H9 (cell line): ENCODE measurements around the gene RGR. TPM values are rescaled to one million over a fixed set of nuclear protein-coding genes. Genes with fewer than 3 reads are reported as not detected.

Experiments used
- DNase-seq: peaks from one replicate; pipeline ENCODE4 v3.0.0-alpha.2; 2017
- H2AFZ ChIP-seq: one replicate; pipeline ENCODE4 v1.6.1; 2013; ENCODE audit warnings: mild to moderate bottlenecking, low read length, control low read depth, moderate library complexity
- H2AK5ac ChIP-seq: 2 replicates; pipeline ENCODE4 v1.6.1; 2013; ENCODE audit warnings: low read length, control low read depth, mixed read lengths; ENCODE audit not compliant: insufficient read length
- H2BK120ac ChIP-seq: one replicate; pipeline ENCODE4 v1.6.1; 2013; ENCODE audit warnings: low read depth, mild to moderate bottlenecking, low read length, control low read depth, inconsistent platforms; ENCODE audit not compliant: poor library complexity, severe bottlenecking
- H2BK12ac ChIP-seq: 2 replicates; pipeline ENCODE4 v1.6.1; 2013; ENCODE audit warnings: low read length, control low read depth, mixed read lengths, low read depth; ENCODE audit not compliant: insufficient read length
- H2BK15ac ChIP-seq: 2 replicates; pipeline ENCODE4 v1.6.1; 2013; ENCODE audit warnings: low read depth, low read length, control low read depth
- H2BK20ac ChIP-seq: one replicate; pipeline ENCODE4 v1.6.1; 2013; ENCODE audit warnings: low read depth, mild to moderate bottlenecking, low read length, control low read depth, inconsistent platforms; ENCODE audit not compliant: poor library complexity, severe bottlenecking
- H2BK5ac ChIP-seq: 2 replicates; pipeline ENCODE4 v1.6.1; 2013; ENCODE audit warnings: low read length, control low read depth, mixed read lengths; ENCODE audit not compliant: insufficient read length
- H3K14ac ChIP-seq: 2 replicates; pipeline ENCODE4 v1.6.1; 2013; ENCODE audit warnings: low read length, control low read depth; ENCODE audit not compliant: insufficient read depth
- H3K18ac ChIP-seq: 2 replicates; pipeline ENCODE4 v1.6.1; 2013; ENCODE audit warnings: low read depth, mild to moderate bottlenecking, mixed read lengths, low read length, control low read depth; ENCODE audit not compliant: insufficient read length
- H3K23ac ChIP-seq: 2 replicates; pipeline ENCODE4 v1.6.1; 2013; ENCODE audit warnings: low read length, control low read depth, mixed read lengths, low read depth; ENCODE audit not compliant: insufficient read length
- H3K23me2 ChIP-seq: 2 replicates; pipeline ENCODE4 v1.6.1; 2013; ENCODE audit warnings: low read depth, mild to moderate bottlenecking, mixed read lengths, low read length, control low read depth; ENCODE audit not compliant: insufficient read length, poor library complexity, severe bottlenecking
- H3K27ac ChIP-seq: 2 replicates; pipeline ENCODE4 v1.5.1; 2013; ENCODE audit warnings: low read length, control low read depth, mixed read lengths, low read depth; ENCODE audit not compliant: insufficient read length
- H3K27me3 ChIP-seq: 2 replicates; pipeline ENCODE4 v1.6.1; 2013; ENCODE audit warnings: low read length, control low read depth, inconsistent platforms; ENCODE audit not compliant: insufficient read depth
- H3K4ac ChIP-seq: 2 replicates; pipeline ENCODE4 v1.6.1; 2013; ENCODE audit warnings: low read depth, mild to moderate bottlenecking, control low read depth, inconsistent platforms, low read length, moderate library complexity
- H3K4me1 ChIP-seq: 2 replicates; pipeline ENCODE4 v1.6.1; 2013; ENCODE audit warnings: low read length, control low read depth, inconsistent platforms; ENCODE audit not compliant: insufficient read depth
- H3K4me2 ChIP-seq: 2 replicates; pipeline ENCODE4 v1.6.1; 2013; ENCODE audit warnings: low read length, control low read depth, mixed read lengths; ENCODE audit not compliant: insufficient read length, insufficient read depth
- H3K56ac ChIP-seq: 2 replicates; pipeline ENCODE4 v1.6.1; 2013; ENCODE audit warnings: low read depth, mild to moderate bottlenecking, mixed read lengths, low read length, control low read depth; ENCODE audit not compliant: insufficient read length
- H3K79me1 ChIP-seq: 2 replicates; pipeline ENCODE4 v1.6.1; 2013; ENCODE audit warnings: low read depth, mild to moderate bottlenecking, moderate library complexity, low read length, control low read depth, inconsistent platforms; ENCODE audit not compliant: insufficient read depth, poor library complexity, severe bottlenecking
- H3K79me2 ChIP-seq: 2 replicates; pipeline ENCODE4 v1.6.1; 2013; ENCODE audit warnings: low read length, control low read depth, inconsistent platforms; ENCODE audit not compliant: insufficient read depth
- H3K9ac ChIP-seq: 2 replicates; pipeline ENCODE4 v1.6.1; 2013; ENCODE audit warnings: low read length, control low read depth, mixed read lengths; ENCODE audit not compliant: insufficient read length; ENCODE audit errors: extremely low read depth
- H3K9me3 ChIP-seq: one replicate; pipeline ENCODE4 v1.6.1; 2013; ENCODE audit warnings: low read depth, low read length, inconsistent platforms; ENCODE audit not compliant: control insufficient read depth
- H3T11ph ChIP-seq: one replicate; pipeline ENCODE4 v1.6.1; 2013; ENCODE audit warnings: mild to moderate bottlenecking, low read length, control low read depth, inconsistent platforms
- H4K20me1 ChIP-seq: one replicate; pipeline ENCODE4 v1.6.1; 2013; ENCODE audit not compliant: control insufficient read depth, insufficient read length, insufficient read depth
- H4K5ac ChIP-seq: 2 replicates; pipeline ENCODE4 v1.6.1; 2013; ENCODE audit warnings: low read depth, mild to moderate bottlenecking, mixed read lengths, low read length, control low read depth; ENCODE audit not compliant: insufficient read length
- H4K8ac ChIP-seq: replicated peaks from 2 replicates; pipeline ENCODE4 v1.6.1; 2013; ENCODE audit warnings: low read length, control low read depth, mixed read lengths, low read depth; ENCODE audit not compliant: insufficient read length
- H4K91ac ChIP-seq: 2 replicates; pipeline ENCODE4 v1.6.1; 2013; ENCODE audit warnings: low read depth, mild to moderate bottlenecking, moderate library complexity, mixed read lengths, low read length, control low read depth; ENCODE audit not compliant: insufficient read length
- H3K27ac Mint-ChIP-seq, 3 experiments: 2 replicates in 2 of 3; 3 replicates in 1 of 3; pipeline ENCODE4 v1.8.0; 2020 to 2021; ENCODE audit warnings: mixed read lengths in 3 of 3, mild to moderate bottlenecking in 1 of 3, moderate library complexity in 1 of 3
- H3K27me3 Mint-ChIP-seq: 2 replicates; pipeline ENCODE4 v1.8.0; 2021; ENCODE audit warnings: low read depth, mild to moderate bottlenecking, moderate library complexity, mixed read lengths
- H3K36me3 Mint-ChIP-seq, 3 experiments: 2 replicates in 2 of 3; 3 replicates in 1 of 3; pipeline ENCODE4 v1.8.0; 2020 to 2021; ENCODE audit warnings: low read depth in 3 of 3, mixed read lengths in 3 of 3; ENCODE audit not compliant: insufficient read depth in 1 of 3
- H3K4me1 Mint-ChIP-seq, 2 experiments: 2 replicates each; pipeline ENCODE4 v1.8.0; 2020; ENCODE audit warnings: mixed read lengths in 2 of 2
- H3K4me3 Mint-ChIP-seq, 2 experiments: 2 replicates in 1 of 2; 3 replicates in 1 of 2; pipeline ENCODE4 v1.8.0; 2020 to 2021; ENCODE audit warnings: mild to moderate bottlenecking in 2 of 2, mixed read lengths in 2 of 2, moderate library complexity in 1 of 2
- H3K9me3 Mint-ChIP-seq, 2 experiments: 2 replicates in 1 of 2; 3 replicates in 1 of 2; pipeline ENCODE4 v1.8.0; 2020; ENCODE audit warnings: mild to moderate bottlenecking in 2 of 2, mixed read lengths in 2 of 2, moderate library complexity in 1 of 2
- WGBS: extraction: QIAGEN DNeasy Blood & Tissue Kit; methylation state at CpG from one replicate; pipeline ENCODE4 v1.1.7; 2013; ENCODE audit warnings: missing lambda C conversion rate, low lambda C conversion rate, mixed read lengths; ENCODE audit not compliant: insufficient read length; ENCODE audit errors: extremely low coverage; 5-methylcytosine and 5-hydroxymethylcytosine counted together
- total RNA-seq: library from RNA; stranded (reverse); gene quantifications from 2 replicates; pipeline ENCODE4 v1.2.1, GENCODE V29; 2021
- TF ChIP-seq, protein P1 (sequence below): fragments of 200-600 bp; sonication (generic); conservative IDR thresholded peaks from 3 replicates; pipeline ENCODE4 v1.8.0; 2021; ENCODE audit warnings: antibody characterized with exemption, mild to moderate bottlenecking

RGR gene
- total RNA-seq, 1 experiment from 2014 or later, result not detected

DNA sequence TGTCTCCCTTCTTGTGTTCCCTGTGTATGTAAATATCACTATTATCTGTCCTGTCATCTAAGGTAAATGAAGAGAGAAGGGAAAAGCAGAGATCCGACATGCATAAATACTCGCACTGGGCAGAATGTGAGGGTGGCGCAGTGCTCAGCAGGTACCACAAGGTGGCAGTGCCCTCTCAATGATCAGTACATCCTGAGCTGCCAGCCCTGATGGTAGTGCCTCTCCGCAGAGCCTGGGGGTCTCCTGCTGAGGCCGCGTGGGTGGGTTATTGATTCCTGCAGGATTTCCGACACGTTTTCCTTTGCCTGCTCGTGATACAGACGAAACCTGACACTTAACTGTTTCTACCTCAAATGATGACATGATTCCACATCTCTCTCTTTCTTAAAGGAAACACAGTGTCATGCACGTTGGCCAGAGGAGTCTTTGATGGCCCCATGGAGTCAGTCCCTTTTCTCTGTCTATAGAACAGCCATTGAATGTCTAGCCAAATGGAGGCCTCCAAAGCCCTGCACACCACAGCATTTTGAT is 19.8 kb downstream of the RGR start:
- DNase-seq, result peak; percentile 78
- Mint-ChIP-seq H3K4me1 (peaks cover 17 to 19% of the 10 kb centered on the region in 2 experiments), H3K9me3 (no peaks in the 10 kb centered on the region), H3K36me3 (no peaks in the 10 kb centered on the region; a peak in 1 of 7 replicates), H3K27me3 (peaks cover 4% of the 10 kb centered on the region), H3K27ac (no peak overlapping the region), H3K4me3 (peak overlapping the region in 1 of 2 experiments; percentile 1; a peak in 1 of 5 replicates)
- Histone ChIP-seq H4K8ac (no peak overlapping the region), H2BK20ac (no peak overlapping the region), H4K5ac (no peak overlapping the region), H2BK12ac (no peak overlapping the region), H4K20me1 (no peaks in the 10 kb centered on the region), H3K79me1 (no peaks in the 10 kb centered on the region), H3K23me2 (no peaks in the 10 kb centered on the region), H2AK5ac (no peak overlapping the region), H3K4me1 (no peaks in the 10 kb centered on the region; the same call in 1 of the 2 replicates), H3K14ac (no peak overlapping the region), H4K91ac (no peak overlapping the region), H2BK120ac (no peak overlapping the region), H2BK5ac (no peak overlapping the region), H3K4me2 (peak overlapping the region; percentile 7), H2BK15ac (no peak overlapping the region), H3T11ph (no peak overlapping the region), H3K4ac (no peak overlapping the region), H3K56ac (no peak overlapping the region), H3K9me3 (no peaks in the 10 kb centered on the region), H2AFZ (no peak overlapping the region), H3K23ac (no peak overlapping the region), H3K79me2 (no peaks in the 10 kb centered on the region), H3K27me3 (no peaks in the 10 kb centered on the region), H3K27ac (no peak overlapping the region), H3K9ac (no peak overlapping the region), H3K18ac (no peak overlapping the region)
- TF ChIP-seq, protein P1, sequence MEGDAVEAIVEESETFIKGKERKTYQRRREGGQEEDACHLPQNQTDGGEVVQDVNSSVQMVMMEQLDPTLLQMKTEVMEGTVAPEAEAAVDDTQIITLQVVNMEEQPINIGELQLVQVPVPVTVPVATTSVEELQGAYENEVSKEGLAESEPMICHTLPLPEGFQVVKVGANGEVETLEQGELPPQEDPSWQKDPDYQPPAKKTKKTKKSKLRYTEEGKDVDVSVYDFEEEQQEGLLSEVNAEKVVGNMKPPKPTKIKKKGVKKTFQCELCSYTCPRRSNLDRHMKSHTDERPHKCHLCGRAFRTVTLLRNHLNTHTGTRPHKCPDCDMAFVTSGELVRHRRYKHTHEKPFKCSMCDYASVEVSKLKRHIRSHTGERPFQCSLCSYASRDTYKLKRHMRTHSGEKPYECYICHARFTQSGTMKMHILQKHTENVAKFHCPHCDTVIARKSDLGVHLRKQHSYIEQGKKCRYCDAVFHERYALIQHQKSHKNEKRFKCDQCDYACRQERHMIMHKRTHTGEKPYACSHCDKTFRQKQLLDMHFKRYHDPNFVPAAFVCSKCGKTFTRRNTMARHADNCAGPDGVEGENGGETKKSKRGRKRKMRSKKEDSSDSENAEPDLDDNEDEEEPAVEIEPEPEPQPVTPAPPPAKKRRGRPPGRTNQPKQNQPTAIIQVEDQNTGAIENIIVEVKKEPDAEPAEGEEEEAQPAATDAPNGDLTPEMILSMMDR, result peak; percentile 97
- no CpG with 5 or more reads among the region's 11 CpGs for WGBS
